GM18867 (cell line): ENCODE measurements around the gene RXFP3.
"Not testable (repeated sequence)": the region's sequence is repeated elsewhere in the genome, so short reads cannot be mapped to it uniquely, and the experiment has no call there.

Source experiments
- ATAC-seq: cut with Tn5 transposase; IDR thresholded peaks from one replicate; pipeline ENCODE4 v1.9.1; 2021; ENCODE audit warnings: mild to moderate bottlenecking, moderate library complexity; ENCODE audit not compliant: unreplicated experiment

Gene RXFP3

GRCh38 chr5:33933723-33934169 is 2.4 kb upstream of the RXFP3 start:
- peak; percentile 95 for ATAC-seq

GRCh38 chr5:33934176-33934575 is 2.0 kb upstream of the RXFP3 start:
- ATAC-seq = peak; percentile 33

- ATAC-seq = no peak
Measured at GRCh38 chr5:33936004-33936380, 194 bp upstream of the RXFP3 start.

- ATAC-seq = no peak
Measured at GRCh38 chr5:33937017-33937706, 976 bp downstream of the RXFP3 start.

GRCh38 chr5:33937707-33938506 is 1.7 kb downstream of the RXFP3 start:
- no peak for ATAC-seq

GRCh38 chr5:33938507-33938796 is 2.3 kb downstream of the RXFP3 start:
- no peak for ATAC-seq

GRCh38 chr5:33938881-33939280 is 2.7 kb downstream of the RXFP3 start:
- no peak for ATAC-seq

GRCh38 chr5:33939556-33940262 is 3.5 kb downstream of the RXFP3 start:
- ATAC-seq = no peak

GRCh38 chr5:33941090-33941489 is 4.9 kb downstream of the RXFP3 start:
- no peak for ATAC-seq

- ATAC-seq = no peak
Measured at GRCh38 chr5:33944543-33945132, 8.5 kb downstream of the RXFP3 start.

GRCh38 chr5:33952175-33952574 is 16.0 kb downstream of the RXFP3 start:
- ATAC-seq = not testable (repeated sequence)

GRCh38 chr5:33957577-33958150 is 21.5 kb downstream of the RXFP3 start:
- no peak for ATAC-seq

- ATAC-seq = no peak
Measured at GRCh38 chr5:33958176-33958575, 22.0 kb downstream of the RXFP3 start.

GRCh38 chr5:33964132-33964700 is 28.0 kb downstream of the RXFP3 start:
- ATAC-seq = no peak

GRCh38 chr5:33966805-33967204 is 30.6 kb downstream of the RXFP3 start:
- ATAC-seq = no peak

- ATAC-seq = no peak
Measured at GRCh38 chr5:33968211-33969005, 32.2 kb downstream of the RXFP3 start.

- peak; percentile 81 for ATAC-seq
Measured at GRCh38 chr5:33969572-33970452, 33.6 kb downstream of the RXFP3 start.

- ATAC-seq = peak; percentile 75
Measured at GRCh38 chr5:33973271-33973670, 37.1 kb downstream of the RXFP3 start.

GRCh38 chr5:33975852-33976251 is 39.7 kb downstream of the RXFP3 start:
- no peak for ATAC-seq
